G401 (cell line): ENCODE data around the gene DKK3. TPM values are rescaled to one million over a fixed set of nuclear protein-coding genes. Genes with fewer than 3 reads are reported as not detected.

Source experiments
- DNase-seq: peaks from one replicate; pipeline ENCODE4 v3.0.0-alpha.2; 2015; ENCODE audit warnings: low spot score
- in situ Hi-C: cut with HindIII; loops from 2 replicates; pipeline ENCODE4 v1.10.0; 2016; ENCODE audit warnings: low sequenced_read_pairs, mixed read lengths
- total RNA-seq: library from RNA; depleted of rRNA; stranded (reverse); fragments of >200 nt; shearing (Covaris generic); gene quantifications from 2 replicates; pipeline ENCODE4 v1.2.3, GENCODE V29; 2014

DKK3 gene
- total RNA-seq, 1 experiment from 2014 or later = 29.5 TPM

DNA sequence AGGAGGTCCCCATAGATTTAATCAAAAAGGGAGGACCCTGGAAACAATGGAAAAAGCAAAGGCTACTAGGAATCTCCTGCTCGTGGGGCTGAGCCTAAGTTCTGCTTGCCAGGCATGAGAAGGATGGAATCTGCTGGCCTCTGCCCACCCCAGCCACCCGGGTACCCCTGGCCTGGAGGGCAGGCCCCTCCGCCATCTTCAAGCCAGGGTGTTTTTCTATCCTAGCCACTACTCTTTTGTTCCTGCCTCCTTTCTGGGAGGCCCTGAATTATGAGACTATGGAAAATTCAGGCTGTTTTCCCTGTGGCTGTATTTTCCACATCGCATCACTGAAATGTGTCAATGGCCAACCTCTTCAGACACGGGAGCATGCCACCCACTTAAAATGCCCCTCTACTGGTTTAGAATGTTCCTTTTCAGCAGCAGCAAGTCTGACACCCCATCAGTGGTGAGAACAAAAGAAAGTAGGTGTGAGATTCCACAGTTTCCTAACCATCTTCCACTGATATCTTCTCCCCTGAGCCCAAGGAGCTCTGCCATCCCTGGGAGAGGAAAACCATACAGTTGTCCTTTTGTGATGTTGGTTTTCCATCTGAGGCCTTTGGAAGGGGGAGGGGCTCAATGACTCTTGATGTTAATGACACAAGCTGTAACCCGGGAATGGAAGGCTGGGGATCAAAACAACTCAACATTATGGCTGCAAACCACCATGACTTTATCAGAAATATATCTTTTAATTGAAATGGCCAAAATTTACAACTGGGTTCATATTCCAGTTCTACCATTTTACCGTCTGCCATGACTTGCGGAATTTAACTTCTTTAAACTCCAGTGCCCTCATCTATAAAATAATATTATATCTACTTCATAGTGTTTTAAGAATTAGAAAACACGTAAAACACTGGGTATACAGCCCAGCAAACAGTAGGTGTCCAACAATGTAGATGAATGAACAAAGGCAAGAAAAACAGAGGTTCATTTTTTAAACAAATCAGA, 22.2 kb downstream of the DKK3 start:
- in situ Hi-C loops = no loop called here

DNA sequence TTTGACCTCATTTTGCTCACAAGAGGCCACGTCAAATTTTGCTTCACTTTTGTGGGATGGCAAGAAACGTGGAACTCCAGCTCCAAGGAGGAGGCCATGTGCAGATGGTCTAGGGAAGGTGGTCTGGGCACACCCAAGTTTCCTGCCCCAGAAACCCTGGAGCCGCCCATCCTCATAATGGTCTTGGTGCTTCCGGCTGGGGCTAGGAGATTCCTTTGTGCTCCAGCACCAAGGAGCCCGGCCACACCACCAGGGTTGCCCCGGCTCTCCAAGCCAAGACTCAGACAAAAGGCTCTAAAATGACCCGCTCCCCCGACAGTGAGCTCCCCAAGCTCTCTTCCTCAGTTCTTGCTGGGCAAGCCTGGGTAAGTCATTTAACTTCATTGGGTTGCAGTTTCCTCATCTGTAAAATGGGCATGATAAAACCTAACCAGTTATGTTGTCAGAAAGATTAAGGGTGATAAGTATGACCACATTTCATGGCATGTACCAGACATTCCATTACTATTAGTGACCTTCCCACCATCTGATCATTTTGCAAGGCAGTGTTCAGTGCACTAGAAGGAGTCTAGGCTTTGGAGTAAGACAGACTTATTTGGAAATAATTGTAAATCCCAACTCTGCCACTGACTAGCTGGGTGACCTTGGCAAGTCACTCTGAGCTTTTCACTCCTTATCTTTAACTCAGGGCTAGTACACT, 23.3 kb downstream of the DKK3 start:
- in situ Hi-C loops = no loop called here
- no peak for DNase-seq

More for the DNA sequence above, 22.2 kb downstream of the DKK3 start:
- no peak for DNase-seq

DNA sequence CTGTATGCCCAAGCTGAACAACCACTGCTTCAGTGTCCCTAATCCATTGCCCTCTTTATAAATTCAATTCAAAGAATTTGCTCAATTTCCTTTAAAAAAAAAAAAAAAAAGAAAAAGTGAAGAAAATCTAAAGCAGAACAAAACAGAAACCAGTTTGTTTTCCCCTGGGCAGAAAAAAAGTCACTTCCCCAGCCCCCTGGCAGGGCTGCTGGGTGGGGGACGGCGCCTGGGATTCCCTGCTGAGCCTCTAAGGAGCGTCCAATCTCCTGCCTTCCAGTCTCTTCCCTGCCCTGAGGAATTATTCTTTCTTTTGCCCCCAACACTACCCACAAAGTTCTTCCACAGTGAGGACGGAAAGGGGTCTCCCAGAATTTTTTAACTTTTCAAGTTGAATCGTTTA, 23.9 kb downstream of the DKK3 start:
- no peak for DNase-seq
- in situ Hi-C loops = no loop called here

DNA sequence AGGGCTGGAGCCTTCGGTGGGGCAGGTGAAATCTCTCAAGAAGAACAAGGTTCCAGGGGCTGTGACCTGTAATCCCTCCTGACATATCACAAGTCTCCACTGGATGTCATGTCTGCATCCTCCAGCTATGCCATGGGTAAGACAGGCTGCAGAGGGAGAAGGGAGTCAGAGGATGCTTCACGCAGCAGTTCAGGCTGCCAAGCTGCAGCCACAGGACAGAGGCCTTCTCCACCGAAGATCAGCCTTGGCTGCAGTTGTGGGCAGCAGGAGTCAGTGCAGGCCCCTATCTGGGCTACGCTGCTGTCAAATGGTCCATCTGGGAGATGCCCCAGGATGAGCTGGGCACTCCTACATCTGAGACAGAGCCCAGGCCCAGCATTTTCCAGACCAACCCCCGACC, 25.0 kb downstream of the DKK3 start:
- in situ Hi-C loops = no loop called here
- DNase-seq = no peak

- in situ Hi-C loops = no loop called here
- DNase-seq = no peak
Observed at GRCh38 chr11:11982975-11983374, 25.5 kb downstream of the DKK3 start.

- in situ Hi-C loops = no loop called here
- no peak for DNase-seq
Observed at GRCh38 chr11:11982461-11982860, 26.0 kb downstream of the DKK3 start.

DNA sequence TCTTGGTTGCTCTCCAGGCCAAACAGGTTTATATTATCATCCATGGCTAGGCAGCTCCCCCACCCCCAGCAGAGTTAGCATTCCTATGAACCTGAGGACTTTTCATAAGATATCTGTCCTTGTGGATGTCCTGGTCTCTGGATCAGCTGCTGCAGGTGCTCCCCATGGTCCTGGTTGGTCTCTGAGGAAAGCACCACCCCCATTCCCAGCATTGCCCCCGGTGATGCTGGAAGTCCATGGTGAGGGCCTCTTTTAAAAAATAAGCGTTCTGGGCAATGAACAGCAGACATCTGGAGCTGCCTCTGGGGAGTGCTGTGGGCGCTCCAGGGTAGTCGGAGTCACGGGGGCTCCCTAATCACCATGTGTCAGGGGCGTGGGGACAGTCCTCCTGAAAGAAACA, 26.6 kb downstream of the DKK3 start:
- DNase-seq = no peak

GRCh38 chr11:11981364-11981763, 27.1 kb downstream of the DKK3 start:
- in situ Hi-C loops = no loop called here
- DNase-seq = peak; percentile 93

More for the DNA sequence above, 26.6 kb downstream of the DKK3 start:
- in situ Hi-C loops = no loop called here

DNA sequence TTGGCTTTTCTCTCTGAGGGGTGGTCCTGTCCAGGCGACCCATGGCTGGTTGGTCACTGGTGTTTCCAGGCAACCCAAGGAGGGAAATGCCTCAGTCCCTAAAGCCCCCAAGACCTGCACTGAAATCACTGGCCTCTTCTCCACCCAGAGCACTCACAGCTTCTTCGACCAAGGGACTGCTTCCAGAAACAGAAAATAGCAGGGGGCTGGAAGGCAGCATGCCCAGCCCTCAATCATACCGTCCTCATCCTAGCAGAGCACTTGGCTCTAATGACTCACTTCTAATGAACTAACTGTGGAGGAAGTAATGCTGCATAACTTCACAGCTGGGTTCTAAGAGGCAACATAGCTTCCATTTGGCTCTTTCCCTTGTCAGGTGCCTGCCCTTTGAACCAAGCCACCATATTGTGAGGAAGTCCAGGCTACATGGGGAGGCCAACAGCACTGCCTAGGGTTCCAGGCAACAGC, 27.6 kb downstream of the DKK3 start:
- DNase-seq = no peak
- in situ Hi-C loops = no loop called here

- no peak for DNase-seq
- in situ Hi-C loops = no loop called here
Observed at GRCh38 chr11:11980200-11980599, 28.2 kb downstream of the DKK3 start.

- in situ Hi-C loops = no loop called here
Observed at GRCh38 chr11:11979488-11980117, 28.8 kb downstream of the DKK3 start.

GRCh38 chr11:11978792-11979487, 29.5 kb downstream of the DKK3 start:
- in situ Hi-C loops = no loop called here
- DNase-seq = peak; percentile 73

More at GRCh38 chr11:11979488-11980117, 28.8 kb downstream of the DKK3 start:
- no peak for DNase-seq

- DNase-seq = no peak
- in situ Hi-C loops = no loop called here
Observed at GRCh38 chr11:11978098-11978637, 30.3 kb downstream of the DKK3 start.

GRCh38 chr11:11977206-11977938, 31.1 kb downstream of the DKK3 start:
- in situ Hi-C loops = no loop called here

GRCh38 chr11:11976481-11977127, 31.8 kb downstream of the DKK3 start:
- DNase-seq = no peak
- in situ Hi-C loops = no loop called here

More at GRCh38 chr11:11977206-11977938, 31.1 kb downstream of the DKK3 start:
- peak; percentile 69 for DNase-seq

- peak; percentile 85 for DNase-seq
- in situ Hi-C loops = no loop called here
Observed at GRCh38 chr11:11975201-11976092, 33.0 kb downstream of the DKK3 start.

DNA sequence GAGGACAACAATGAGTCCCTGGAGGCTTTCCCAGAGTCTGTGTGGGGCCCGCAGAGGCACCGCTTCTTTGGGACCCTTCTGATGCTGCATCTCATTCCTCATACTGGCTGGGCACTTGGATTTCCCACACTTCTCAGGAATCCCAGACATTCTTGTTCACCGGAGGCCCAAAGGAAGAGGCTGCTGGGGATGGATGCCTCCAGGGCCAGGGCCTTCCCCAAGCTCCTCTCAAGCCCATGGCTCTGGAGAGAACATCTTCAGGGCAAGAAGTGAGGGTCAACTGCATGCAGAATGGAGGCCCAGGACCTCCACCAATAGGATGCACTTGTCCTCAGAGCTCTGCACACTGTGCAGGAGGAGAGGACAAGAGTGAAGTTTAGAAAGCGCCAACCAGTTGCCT, 34.6 kb downstream of the DKK3 start:
- in situ Hi-C loops = no loop called here
- DNase-seq = no peak
